DMS 273 treated with DMSO at 0.1 percent for 48 hours (cell line): ENCODE measurements around the gene TBATA.

Source experiments
- DNase-seq: peaks from one replicate; lab custom pipeline; 2025; lab: John Stamatoyannopoulos, UW

The TBATA gene, protein sequence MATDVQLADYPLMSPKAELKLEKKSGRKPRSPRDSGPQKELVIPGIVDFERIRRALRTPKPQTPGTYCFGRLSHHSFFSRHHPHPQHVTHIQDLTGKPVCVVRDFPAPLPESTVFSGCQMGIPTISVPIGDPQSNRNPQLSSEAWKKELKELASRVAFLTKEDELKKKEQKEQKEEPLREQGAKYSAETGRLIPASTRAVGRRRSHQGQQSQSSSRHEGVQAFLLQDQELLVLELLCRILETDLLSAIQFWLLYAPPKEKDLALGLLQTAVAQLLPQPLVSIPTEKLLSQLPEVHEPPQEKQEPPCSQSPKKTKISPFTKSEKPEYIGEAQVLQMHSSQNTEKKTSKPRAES

DNA sequence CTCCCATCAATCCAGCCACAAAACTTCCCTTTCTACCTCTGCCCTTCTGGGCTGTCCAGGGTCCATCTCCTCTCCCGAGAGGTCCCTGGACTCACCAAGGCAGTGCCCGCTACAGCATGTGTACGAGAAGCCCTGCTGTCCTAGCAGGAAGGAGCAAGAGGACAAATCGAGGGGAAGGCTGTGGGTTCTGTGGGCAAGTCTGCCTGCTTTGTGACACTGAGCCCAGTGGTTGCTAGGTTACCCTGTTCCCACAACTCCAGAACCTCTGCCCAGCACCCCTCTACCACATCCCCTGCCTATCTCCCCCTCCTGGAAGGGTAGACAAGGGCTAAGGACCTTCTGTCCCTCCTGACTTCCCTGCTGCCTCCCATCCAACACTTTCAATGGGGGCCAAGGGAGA, at the start of gene TBATA:
TSS of gene TBATA (minus strand) at position 188 of the 400 bp plus-strand sequence. CDS start 1,998 bp downstream, outside the sequence.
- no peak for DNase-seq

DNA sequence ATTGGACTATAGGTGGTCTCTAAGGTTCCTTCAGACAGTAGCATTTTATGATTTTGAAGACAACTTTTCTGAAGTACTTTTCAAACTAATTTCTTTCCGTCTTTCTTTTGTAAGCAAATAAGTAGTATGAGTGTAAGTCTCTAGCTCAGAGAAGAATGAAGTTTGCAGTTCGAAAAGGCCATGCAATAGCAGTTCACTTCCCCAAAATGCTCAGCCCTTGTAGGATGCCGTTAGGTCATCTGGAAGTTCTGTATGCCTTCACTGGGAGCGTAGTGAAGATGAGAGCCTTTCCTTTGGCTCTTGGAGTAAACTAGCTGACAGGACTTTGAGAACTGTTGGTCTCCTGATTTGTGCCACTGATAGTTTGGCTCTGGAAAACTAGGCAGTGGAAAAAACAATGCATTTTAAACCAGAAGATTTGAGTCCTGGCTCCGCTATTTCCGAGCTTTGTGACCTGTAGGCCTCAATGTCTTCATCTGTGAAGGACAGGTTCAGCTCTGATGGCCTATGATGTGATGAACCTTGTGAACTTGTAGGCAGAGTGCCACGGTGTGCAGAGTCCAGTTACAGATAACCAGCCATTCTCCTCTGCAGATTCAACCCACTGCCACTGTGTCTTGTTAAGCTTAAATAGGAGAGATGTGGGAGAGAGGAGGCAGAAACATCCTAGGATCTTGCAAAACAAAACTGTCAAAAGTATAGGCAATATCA, 49.4 kb upstream of the TBATA start:
- DNase-seq = no peak

DNA sequence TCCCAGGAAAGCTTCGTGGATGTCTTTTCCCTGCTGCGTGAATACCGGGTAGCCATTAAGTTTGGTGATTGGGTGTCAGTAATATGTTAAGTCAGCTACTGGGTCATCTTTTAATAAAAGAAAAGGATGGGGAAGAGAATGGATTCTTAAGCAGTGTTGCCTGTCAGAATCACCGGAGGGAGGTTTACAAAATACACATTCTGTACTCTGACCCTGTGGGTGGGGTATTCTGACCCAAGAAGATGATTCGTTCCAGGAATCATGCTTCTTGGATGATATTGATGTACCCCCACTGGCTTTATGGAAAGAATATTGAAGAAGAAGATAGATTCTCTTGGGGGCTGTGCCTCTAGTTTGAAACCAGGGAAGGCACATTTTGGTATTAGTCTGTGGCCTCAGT, 48.8 kb upstream of the TBATA start:
- no peak for DNase-seq

DNA sequence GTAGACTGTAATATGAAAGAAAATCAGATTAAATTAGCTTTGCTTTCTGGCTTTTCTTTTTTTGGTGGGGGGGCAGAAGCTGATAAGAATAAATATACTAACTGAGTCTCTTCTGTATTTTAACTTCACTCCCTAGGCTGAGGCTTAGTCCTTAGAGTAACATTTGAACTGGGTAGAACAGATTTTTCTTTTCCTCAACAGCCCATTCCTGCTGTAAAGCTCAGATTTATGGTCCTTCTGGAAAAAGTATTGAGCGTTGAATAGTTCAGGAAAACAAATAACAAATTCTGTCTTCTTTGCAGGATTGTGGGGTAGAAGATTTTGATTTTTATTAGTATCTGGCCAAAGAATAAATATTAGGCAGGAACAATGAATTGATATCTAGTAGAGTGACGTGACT, 48.4 kb upstream of the TBATA start:
- DNase-seq = no peak

DNA sequence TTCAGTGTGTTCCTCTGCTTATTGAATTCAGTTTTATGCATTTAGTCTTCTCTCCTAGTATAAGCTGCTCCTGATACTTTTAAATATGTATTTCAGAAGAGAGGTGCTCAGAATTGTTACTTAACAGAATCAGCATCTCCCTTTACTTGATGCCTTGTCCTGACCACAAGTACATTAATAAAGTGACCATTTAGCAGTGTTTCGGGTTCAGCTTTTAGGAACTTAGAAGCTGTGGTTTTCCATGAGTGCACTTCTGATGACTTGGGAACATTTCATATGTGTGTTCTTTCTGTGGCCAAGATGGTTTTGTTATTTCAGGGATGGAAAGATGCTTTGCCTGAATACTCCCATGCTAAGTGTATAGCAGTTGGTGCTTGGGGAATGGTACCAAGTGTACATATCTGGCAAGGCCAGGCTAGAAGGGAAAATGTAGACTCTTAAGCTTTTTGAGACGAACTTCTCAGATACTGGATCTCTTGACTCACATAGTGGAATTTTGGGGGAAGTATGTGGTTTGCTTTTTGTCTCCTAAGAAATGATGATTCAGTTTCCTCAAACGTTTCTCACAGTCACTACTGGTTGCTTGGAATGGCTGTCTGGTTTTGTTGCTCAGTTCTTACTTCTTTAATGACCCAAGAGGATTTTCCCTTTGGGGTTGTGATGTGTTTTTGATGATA, 47.8 kb upstream of the TBATA start:
- DNase-seq = no peak

DNA sequence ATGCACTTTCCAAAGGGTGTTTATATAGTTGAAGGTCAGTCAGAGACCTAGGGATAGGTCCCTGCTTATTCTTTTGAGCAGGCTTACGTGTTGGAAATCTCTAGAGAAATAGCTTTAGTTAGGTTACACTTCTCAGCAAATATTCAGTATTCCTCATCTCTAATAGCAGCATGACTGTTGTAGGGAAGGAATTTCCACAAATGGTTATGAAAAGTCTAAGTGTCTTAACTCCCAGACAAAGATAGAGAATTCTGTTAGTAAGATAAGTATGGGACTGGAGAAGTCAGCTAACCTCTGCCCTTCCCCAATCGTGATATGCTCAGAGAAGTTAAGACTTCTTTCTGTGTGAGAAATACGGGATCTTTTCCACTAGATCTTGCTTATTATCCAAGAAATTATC, 47.0 kb upstream of the TBATA start:
- no peak for DNase-seq

DNA sequence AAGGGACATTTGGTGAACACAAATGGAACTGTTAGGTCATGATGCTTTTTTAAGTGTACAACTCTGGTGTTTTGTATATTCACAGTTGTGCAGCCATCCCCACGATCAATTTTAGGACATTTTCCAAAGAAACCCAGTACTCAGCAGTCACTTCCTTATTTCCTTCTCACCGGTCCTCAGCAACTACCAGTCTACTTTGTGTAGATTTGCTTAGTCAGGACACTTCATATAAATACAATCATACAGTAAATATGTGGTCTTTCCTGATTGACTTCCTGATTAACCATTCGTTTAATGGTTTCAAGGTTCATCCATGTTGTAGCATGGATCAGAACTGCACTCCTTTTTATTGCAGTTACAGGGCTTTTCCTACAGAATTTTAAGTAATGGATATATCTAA, 45.0 kb upstream of the TBATA start:
- DNase-seq = no peak

DNA sequence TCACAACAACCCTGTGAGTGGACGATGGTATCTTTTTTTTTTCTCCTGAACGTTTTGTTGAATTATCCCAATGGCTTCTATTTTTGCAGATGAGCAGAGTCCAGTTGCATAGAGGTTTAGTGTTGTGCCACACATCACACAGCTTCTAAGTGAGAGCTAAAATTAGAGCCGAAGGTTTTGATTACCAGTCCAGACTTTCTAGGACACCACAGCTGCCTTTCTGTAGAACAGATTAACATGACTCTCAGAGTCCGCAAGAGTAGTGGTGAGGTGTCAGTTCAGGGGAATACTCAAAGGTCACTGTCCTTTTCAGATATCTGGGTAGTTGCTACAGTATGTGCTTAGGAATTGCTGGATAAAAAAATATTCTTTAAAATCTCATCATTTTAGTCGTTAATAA, 44.4 kb upstream of the TBATA start:
- DNase-seq = no peak

DNA sequence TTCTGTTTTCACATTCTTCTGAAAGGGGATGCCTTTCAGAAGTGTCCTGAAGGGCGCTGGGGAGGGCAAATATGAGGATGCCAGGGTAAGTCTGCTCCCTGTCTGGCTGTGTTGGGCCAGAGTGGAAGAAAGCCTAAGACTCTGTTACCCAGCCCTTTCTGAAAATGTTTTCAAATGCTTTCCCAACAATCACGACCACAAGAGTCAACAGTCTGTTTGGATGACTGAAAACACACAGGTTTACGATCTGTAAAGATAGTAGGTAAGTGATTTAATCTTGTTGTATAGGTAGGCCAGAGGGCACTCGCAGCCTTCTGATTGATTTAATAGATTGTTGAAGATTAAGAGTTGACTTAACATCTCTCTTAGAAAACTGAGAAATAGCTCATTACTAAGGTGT, 43.7 kb upstream of the TBATA start:
- no peak for DNase-seq

DNA sequence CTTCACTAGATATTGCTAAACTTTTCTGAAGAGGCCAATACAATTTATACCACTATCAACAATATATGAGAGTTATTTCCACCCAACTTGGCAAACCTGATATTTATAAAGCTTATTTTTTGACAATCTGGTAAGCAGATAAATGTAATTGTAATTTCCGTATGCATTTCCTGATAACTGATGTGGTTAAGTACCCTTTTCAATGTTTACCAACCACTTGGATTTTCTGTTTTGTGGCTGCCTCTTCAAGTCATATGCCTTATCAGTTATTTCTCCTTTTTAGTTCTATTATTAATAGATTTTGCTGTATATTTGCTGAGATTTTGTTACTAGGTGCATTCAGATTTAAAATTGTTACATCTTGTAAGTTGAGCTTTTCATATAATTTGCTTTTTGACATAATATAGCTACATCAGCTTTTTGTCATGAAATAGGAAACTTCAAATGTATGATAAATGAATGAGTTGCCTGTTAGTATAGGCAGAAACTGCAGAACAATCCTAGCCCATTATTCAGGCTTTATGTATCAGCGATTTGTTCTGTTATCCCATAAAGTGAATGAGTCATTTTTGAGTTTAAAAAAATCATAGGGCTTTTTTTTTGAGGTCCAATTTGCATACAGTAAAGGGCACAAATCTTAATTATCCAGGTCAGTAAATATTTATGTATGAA, 42.0 kb upstream of the TBATA start:
- DNase-seq = no peak

DNA sequence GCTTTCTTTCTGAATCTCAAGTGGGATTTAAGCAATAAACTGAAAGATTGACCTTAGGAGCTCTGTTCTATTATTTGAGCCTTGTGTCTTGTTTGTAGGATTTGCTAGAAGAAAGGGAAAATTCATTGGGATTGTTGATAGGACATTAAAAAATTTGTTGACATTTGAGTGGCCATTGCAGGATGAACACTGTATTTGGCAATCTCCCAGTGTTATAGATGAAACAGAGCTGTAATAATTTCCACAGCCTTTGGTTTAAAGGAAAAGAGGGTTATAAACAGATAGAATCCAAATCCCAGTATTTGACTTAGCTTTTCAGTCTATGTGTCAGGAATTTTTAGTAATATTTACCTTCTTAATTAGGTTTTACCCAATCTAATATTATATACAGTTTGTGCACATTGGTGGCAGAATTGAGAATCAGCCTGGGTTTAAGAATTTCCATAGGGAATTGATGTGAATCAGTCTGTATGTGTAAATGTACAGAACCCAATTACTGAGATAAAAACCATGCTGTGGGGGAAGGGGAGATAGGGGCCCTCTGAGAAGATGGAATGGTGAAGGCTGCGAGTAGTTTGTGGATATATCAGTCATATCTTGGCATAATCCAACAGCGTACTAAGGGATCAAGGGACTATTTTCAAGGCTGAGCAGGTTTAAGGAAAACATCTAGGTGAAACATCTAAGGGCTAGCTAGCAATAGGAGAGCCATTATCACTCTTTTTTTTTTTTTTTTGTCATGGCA, 37.1 kb upstream of the TBATA start:
- no peak for DNase-seq

DNA sequence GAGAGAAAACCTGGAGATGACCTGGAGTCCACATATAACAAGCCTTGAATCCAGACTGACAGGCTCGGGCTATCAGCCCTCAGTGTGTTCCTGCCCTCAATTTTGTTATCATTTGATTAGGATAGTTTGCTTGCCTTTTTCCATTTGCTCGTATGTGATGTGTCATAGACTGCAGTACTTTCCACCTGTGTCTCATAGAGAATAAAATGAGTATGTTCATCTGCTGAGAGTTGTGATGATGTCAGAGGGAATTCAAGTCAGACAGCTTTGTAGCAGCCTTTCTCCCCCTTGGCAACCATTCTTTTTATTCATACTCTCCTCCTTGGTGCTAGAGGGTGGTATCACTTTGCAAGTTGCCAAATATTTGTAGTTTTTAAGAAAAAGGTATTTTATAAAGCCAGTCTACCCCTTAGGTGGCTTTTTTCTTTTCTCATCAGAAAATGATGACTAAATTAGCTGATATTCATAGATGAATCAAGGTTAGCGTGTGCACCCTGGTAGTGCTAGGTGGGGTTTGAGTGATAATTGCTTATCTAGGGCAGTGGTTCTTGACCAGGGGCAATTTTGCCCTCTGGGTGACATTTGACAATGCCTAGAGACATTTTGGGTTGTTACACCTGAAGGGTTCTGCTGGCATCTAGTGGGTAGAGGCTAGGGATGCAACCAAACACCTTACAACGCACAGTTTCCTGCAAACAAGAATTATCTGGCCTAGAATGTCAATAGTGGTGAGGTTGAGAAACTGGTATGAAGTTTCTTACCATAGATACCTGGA, 36.0 kb upstream of the TBATA start:
- DNase-seq = no peak

DNA sequence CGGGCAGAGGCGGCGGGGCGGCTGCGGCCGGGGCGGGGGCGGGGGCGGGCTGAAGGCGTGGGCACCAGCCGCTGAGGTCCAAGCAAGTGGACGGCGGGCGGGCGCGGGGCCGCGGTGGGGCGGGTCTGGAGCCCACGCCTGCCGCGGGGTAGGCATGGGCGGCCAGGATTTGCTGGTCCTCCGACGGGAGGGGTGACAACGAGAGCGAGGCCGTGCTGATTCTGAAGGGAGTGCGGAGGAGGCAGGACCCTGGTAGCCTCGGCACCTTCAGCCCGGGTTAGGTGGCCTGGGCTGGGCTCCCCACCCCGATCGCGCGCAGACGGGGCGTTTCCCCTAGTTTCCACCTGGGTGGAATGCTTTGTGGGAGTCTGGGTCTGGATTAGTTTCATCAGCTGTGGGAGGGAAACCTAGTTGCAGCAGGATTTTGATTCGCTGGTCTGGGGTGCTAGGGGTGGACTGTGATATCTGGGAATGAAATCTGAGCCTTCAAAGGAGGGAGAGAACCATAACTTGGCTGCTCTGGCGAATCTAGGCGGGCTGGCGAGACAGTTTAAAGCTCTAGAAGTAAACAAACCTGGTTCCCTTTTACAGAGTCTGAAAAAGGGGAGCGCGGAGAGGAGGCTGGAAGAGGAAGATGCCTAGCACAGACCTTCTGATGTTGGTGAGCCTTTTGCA, 31.2 kb upstream of the TBATA start:
- peak; percentile 63 for DNase-seq

DNA sequence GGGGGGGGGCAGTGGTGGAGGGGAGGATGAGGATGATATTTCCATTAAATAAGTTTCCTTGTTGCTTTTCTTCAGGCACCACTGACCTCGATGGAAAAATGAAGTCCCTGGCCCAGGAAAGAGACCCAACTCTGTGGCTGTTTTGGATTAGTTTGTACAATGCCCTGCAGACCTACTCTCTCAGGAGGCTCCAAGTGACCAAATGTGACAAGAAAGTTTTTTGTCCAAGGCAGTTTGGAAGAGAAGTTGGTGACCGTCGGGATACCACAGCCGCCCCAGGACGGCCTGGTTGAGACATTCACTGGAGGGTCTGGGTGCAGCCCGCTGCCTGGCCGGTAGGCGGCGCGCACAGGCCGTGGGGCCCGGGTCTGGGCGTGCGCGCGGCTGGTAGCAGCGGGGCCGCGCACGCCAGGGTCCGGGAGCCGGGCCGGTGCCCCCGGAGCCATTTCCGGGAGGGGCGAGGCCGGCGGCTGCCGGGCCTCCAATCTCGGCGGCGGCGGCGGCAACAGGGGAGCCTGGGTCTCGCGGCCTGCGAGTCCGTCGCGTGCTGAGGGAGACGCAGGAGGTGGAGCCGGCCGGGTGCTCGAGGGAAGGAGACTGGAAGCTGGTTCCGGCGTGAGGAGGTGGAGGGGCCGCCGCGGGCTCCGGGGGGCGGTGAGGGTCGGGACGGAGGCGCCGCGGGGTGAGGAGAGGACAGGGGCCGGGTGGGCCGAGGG, 30.5 kb upstream of the TBATA start, which contains the start of gene SGPL1:
TSS of gene SGPL1 (plus strand) at position 445 of the 716 bp plus-strand sequence. CDS start 906 bp downstream, outside the sequence.
- DNase-seq = peak; percentile 6

DNA sequence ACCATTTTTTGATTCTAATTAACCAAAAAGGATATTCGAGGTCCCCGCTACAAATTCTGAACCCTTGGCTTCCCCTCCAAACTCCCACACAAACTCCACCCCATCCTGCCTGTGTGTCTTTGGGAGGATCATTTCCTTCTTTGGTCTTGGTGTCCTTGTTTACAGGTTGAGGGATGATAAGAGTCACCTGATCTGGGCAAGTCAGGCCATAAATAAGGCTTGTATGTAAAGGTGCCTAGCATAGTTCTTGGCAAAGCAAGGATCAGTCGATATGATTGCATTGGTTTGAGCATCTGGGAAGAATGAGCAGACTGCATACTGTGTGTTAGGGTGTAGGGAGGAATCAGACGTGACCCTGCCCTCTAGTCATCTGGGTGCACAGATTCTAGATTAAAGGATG, 28.9 kb upstream of the TBATA start:
- no peak for DNase-seq

DNA sequence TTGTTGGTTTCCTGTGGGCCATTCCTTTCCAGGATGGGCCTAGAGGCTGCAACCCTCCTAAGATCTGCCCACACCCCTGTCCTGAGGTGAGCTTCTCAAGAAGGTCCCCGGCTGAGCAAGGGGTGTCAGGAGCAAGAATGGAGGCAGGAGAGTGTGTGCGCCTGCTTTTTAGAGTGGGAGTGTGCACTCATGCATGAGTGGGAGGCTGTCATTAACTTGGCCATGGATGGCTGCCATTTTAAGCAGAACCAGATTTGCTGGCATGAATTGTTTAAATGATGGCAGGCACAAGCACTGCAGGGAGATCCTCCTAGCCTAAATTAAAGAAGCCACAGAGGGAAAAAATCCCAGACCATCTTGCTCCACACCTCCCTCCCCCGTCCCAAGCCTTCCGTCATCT, 27.6 kb upstream of the TBATA start:
- DNase-seq = no peak

DNA sequence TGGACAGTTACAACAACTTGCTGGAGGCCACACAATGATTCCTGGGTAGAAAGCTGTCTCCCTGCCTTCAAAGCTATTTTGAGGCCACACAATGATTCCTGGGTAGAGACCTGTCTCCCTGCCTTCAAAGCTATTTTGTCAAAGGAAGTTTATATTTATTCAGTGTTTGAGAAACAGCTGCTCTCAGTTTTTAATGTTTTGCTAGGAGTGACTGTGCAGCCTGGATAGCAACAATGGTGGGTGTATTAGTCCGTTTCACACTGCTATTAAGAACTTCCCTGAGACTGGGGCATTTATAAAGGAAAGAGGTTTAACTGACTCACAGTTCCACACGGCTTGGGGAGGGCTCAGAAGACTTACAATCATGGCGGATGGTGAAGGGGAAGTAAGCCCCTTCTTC, 26.7 kb upstream of the TBATA start:
- DNase-seq = no peak

DNA sequence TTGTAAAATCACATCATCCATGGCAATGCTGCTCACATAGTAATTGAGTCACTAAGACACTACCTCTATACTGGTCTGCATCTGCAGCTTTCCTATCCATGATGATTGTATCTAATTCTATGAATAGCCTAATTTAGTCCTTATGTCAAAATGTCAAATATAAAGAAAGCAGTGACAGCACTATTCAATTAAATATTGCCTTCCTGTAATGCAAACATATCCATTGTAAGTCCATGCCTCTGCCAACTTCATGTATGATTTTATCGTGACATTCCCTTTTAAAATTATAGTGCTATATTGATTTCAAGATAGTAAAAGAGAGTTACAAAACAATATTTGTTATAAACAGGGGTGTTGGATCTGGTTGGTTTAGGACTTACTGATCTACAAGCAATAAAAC, 25.8 kb upstream of the TBATA start:
- DNase-seq = no peak

DNA sequence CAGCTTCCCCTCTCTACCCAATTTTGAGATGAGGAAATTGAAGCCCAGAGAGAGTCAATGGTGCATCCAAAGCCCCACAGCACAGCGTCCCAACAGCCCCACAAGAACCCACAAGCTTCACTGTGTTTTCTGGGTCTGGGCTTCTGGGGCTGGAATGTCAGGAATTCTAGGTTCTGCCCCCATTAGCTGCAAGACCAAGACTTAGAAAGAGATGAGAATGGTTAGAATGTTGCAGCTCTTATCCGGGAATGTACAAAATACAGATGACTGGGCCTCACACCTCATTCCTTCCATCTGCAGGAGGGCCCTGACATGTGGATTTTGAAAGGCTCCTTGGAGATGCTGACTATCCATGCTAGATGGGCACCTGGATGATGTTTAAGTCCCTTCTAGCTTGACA, 24.5 kb upstream of the TBATA start:
- DNase-seq = no peak
